ENCODE measurements around the gene TTLL5.

DNA sequence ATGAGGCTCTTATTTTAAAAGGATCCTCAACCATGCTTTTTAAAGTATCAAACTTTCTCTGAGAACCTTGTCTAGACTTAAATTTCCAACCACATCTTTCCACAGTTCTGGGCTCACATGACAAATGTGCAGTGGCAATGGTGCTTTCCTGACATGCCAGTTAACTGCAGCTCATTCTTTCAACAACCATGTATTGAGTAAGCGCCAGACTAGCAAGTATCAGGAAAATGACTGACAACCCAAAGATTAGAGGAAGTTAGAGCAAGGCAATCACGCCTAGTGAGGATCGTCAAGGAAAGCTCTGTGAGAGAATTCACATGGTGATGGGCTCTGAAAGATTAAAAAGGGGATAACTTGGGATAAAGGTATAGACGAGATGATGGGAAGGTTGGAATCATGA is 46.9 kb upstream of the TTLL5 start:
- no peak for TF ChIP-seq MAZ (IDR thresholded peaks at IDR 0.05; ENCODE audit: borderline replicate concordance, low read depth, low read length)
- no peak for TF ChIP-seq POLR2A (IDR thresholded peaks at IDR 0.05; ENCODE audit: low read length)
- TF ChIP-seq, protein P1, sequence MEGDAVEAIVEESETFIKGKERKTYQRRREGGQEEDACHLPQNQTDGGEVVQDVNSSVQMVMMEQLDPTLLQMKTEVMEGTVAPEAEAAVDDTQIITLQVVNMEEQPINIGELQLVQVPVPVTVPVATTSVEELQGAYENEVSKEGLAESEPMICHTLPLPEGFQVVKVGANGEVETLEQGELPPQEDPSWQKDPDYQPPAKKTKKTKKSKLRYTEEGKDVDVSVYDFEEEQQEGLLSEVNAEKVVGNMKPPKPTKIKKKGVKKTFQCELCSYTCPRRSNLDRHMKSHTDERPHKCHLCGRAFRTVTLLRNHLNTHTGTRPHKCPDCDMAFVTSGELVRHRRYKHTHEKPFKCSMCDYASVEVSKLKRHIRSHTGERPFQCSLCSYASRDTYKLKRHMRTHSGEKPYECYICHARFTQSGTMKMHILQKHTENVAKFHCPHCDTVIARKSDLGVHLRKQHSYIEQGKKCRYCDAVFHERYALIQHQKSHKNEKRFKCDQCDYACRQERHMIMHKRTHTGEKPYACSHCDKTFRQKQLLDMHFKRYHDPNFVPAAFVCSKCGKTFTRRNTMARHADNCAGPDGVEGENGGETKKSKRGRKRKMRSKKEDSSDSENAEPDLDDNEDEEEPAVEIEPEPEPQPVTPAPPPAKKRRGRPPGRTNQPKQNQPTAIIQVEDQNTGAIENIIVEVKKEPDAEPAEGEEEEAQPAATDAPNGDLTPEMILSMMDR (IDR thresholded peaks at IDR 0.05): no peak
- TF ChIP-seq EP300 (IDR thresholded peaks at IDR 0.05): no peak
- TF ChIP-seq HOXA7 (CRISPR knock-in tag; IDR thresholded peaks at IDR 0.05): no peak
- no peak for TF ChIP-seq NFE2L2 (conservative IDR thresholded peaks at IDR 0.05; ENCODE audit: low read length)
- TF ChIP-seq HDAC2 (IDR thresholded peaks at IDR 0.05): no peak
- TF ChIP-seq, protein P2, sequence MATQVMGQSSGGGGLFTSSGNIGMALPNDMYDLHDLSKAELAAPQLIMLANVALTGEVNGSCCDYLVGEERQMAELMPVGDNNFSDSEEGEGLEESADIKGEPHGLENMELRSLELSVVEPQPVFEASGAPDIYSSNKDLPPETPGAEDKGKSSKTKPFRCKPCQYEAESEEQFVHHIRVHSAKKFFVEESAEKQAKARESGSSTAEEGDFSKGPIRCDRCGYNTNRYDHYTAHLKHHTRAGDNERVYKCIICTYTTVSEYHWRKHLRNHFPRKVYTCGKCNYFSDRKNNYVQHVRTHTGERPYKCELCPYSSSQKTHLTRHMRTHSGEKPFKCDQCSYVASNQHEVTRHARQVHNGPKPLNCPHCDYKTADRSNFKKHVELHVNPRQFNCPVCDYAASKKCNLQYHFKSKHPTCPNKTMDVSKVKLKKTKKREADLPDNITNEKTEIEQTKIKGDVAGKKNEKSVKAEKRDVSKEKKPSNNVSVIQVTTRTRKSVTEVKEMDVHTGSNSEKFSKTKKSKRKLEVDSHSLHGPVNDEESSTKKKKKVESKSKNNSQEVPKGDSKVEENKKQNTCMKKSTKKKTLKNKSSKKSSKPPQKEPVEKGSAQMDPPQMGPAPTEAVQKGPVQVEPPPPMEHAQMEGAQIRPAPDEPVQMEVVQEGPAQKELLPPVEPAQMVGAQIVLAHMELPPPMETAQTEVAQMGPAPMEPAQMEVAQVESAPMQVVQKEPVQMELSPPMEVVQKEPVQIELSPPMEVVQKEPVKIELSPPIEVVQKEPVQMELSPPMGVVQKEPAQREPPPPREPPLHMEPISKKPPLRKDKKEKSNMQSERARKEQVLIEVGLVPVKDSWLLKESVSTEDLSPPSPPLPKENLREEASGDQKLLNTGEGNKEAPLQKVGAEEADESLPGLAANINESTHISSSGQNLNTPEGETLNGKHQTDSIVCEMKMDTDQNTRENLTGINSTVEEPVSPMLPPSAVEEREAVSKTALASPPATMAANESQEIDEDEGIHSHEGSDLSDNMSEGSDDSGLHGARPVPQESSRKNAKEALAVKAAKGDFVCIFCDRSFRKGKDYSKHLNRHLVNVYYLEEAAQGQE (IDR thresholded peaks at IDR 0.05): no peak
- TF ChIP-seq JUNB (IDR thresholded peaks at IDR 0.05): no peak
- TF ChIP-seq PHF8 (IDR thresholded peaks at IDR 0.05; ENCODE audit: borderline replicate concordance, low read depth): no peak
- TF ChIP-seq RAD21 (conservative IDR thresholded peaks at IDR 0.05 in 1 of 2, IDR thresholded peaks at IDR 0.05 in 1 of 2): no peak
- TF ChIP-seq BHLHE40 (IDR thresholded peaks at IDR 0.05; ENCODE audit: low read depth, low read length): no peak

Data from A549 (cell line).